GM19397 (cell line): Measurements from ENCODE around the gene DGKI.

Experiments used
- ATAC-seq: cut with Tn5 transposase; IDR thresholded peaks from one replicate; pipeline ENCODE4 v1.9.1; 2021; ENCODE audit warnings: mild to moderate bottlenecking, moderate library complexity; ENCODE audit not compliant: unreplicated experiment

Gene DGKI

DNA sequence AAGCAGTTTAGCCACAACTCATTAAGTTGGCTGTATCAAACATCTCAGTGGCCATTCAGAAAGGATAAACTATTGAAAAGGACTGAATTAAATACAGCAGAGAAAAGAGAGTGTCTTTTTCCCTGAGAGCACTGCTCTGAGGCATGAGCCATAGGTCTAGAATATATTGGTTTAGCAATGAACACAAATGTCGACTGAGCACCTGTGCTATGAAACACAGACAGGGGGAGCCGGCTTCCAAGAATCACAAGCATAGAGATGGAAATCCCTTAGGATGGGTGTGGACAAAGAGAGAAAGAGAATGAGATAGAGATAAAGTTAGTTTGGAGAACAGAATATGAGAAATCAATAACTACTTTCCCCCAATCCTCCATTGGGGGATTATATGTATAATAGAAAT, 54.8 kb downstream of the DGKI start:
- ATAC-seq, result no peak

- no peak for ATAC-seq
Measured at GRCh38 chr7:137790828-137791227, 55.9 kb downstream of the DGKI start.

DNA sequence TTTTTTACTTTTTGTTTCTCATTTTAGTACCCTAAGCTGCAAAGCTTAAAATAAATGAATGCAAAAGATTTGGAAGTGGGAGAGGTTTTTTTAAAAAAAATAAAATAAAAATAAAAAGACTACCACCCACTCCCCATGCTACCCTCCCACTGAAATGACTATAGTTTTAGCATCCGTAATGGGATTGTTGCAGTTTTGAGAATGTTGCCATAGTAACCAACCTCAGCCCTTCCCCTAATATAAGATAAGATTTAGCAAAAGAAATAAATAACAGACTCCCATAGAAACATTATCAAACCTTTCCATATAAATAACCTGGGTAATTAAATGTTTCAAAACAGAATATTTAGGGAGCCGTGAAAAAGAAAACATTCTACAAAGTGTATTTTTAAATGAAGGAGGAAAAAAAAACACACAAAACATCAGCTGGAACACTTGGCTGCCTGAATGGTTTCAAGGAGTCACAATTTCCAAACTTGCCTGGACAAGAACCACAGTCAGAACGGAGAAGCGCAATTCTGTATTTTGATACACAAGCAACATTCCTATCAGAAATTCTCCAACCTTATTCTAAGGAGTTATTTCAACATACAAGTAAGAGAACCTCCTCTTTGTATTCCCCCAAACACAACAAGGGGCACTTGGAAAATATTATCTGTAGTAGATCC, 57.4 kb downstream of the DGKI start:
- ATAC-seq, result no peak

GRCh38 chr7:137787301-137787976, 59.3 kb downstream of the DGKI start:
- ATAC-seq, result no peak

DNA sequence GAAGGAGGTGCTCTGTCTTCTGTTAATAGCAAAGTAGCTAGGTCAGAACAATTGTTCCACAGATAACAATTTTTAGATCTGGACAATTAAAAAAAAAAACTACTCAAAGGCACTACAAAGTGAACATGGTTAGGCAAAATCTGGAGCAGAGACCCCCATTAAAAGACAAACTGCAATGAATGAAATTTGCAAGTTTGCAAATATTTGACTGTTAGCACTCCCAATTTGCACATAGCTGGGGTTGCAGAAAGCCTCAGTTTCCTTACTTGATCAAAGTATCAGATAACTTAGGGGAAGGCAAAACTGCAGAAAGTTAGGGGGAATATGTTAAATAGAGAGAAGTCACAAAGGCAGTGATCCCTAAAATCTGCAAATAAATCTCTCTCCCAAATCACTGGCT, 68.3 kb downstream of the DGKI start:
- no peak for ATAC-seq

- ATAC-seq, result no peak
Measured at GRCh38 chr7:137774793-137775201, 72.0 kb downstream of the DGKI start.

DNA sequence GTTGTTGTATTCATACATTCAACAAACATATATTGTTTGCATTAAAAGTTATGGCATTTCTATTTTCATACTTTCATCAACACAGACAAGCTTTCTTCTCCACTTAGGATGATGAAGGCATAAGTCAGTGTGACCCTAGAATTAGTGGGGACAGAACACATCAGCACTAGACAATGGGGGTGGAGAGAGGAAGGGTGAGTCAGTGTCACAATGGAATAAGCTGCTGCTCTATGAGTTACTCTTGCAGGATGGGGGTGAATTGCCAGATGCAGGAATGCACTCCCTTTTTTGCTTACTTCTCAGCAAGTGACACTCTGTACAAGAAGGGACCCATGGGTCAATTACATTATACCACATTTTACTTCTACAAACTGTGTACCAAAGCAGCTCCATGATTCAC, 74.0 kb downstream of the DGKI start:
- ATAC-seq, result no peak

GRCh38 chr7:137772316-137772715, 74.5 kb downstream of the DGKI start:
- no peak for ATAC-seq

DNA sequence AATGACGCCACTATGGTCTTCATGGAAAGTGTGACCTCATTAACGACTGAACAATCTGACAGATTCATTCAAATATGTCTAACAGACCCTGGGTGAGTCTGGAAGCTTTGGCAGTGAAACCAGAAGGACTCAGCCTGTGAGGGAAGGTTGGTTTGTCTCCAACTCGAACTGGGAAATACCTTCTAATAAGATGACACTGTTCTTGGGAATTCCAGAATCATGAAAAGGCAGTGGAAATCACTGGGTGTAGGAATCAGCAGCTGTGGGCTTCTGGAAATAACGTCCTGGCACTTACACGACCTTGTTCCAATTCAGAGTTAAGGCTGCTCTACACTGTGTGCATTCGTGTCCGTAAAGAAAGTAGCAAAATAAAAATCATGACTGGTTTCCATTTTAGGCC, 75.1 kb downstream of the DGKI start:
- no peak for ATAC-seq

- no peak for ATAC-seq
Measured at GRCh38 chr7:137771273-137771672, 75.5 kb downstream of the DGKI start.

- ATAC-seq, result no peak
Measured at GRCh38 chr7:137768366-137768765, 78.4 kb downstream of the DGKI start.

DNA sequence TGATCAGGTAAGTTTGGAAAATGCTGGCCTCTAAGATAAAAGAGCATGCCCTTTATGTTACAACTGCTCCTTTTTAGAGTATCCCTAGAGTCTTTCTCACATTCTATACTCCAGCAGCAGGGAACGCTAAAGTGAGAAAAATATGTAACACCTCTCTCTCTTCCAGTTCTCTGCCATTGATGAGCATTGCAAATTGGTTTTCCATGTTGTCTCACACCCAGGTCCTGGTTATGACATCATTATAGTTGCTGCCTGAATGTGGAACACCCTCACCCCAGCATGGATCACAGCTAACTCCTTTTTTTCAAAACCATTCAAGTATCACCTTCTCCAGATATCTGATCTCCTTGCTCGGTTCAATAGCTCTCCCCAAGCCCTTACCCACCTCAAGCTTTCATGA, 84.4 kb downstream of the DGKI start:
- ATAC-seq, result no peak

DNA sequence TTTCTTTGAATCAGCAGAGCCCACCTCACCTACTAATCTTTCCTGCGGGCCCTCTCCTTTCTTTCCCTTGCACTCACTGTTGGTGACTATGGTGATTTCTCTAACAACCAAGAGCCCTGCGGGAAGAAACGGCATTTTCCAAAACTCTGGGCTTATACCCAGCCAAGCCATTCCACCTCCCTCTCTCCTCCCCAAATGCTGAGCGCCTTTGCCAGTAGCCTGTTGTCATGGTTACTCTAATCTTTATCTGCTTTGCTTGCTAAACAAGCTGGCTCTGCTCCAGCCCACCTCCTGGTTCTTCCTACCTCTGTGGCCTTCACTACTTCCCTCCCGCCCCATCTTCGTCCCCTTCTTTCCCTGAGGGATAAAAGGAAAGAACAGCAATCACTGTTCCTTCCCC, 86.7 kb downstream of the DGKI start:
- ATAC-seq, result no peak

- no peak for ATAC-seq
Measured at GRCh38 chr7:137757146-137757925, 89.4 kb downstream of the DGKI start.

DNA sequence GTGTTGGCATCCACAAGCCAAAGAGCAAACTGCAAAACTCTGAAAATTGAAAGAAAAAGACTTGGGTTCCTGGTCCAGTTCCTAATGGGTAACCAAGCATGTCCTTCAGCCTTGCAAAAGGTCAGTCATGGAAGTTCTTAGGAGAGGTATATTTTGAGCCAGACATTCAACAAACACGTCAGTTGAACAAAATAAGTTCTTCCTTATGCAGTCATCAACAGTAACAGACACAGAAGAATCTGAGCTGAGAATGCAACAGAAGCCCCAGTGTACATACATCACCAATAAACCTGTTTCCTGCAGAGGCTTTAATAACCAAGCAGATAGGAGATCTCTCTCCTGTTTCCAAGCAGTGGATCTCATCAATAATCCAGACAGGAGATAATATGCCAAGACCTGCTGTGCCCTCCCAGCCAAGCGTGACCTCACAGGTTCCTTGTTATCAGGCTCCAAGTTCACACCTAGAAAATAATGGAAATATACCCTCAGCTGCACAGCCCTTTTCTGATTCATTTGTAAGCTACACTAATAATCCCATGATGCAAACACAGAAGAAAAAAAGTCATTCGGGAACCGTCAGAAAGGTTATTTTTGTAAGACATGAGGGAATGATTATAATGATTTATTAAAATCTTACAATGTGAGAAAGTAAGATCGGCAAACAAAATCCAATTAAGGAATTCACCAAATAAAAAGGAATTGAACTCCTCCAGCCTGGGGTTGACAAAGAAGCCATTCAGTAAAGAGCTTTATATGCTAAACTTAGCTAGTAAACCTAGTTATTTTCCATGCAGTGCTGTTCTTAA, 90.7 kb downstream of the DGKI start:
- ATAC-seq, result no peak

- ATAC-seq, result no peak
Measured at GRCh38 chr7:137755427-137755826, 91.3 kb downstream of the DGKI start.

- no peak for ATAC-seq
Measured at GRCh38 chr7:137753948-137754851, 92.6 kb downstream of the DGKI start.

GRCh38 chr7:137753575-137753947, 93.2 kb downstream of the DGKI start:
- no peak for ATAC-seq

DNA sequence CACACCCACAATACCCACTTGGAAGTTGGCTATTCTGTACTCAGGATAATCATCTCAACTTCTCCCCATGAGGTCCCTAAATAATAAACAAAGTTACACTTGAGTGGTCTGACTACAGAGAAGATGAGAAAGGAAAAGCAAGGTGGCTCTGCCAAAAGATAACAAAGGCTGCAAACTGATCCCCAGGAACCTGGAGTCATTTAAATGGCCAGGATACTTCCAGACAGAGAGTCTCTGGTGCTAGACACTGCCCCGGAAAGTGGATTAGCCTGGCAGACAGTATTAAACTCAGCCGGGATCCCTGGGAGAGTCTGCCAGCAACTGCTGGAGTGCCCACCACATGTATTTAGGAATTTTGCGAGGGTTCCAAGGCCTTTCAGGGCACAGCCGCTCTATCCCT, 93.7 kb downstream of the DGKI start:
- no peak for ATAC-seq

GRCh38 chr7:137751361-137752009, 95.3 kb downstream of the DGKI start:
- ATAC-seq, result no peak
